HG02610 (cell line): ENCODE measurements around the gene OR2G6.
"Not testable (repeated sequence)": the region's sequence is repeated elsewhere in the genome, so short reads cannot be mapped to it uniquely, and the experiment has no call there.

ENCODE experiments used
- ATAC-seq: cut with Tn5 transposase; IDR thresholded peaks from one replicate; pipeline ENCODE4 v1.9.1; 2021; ENCODE audit warnings: mild to moderate bottlenecking, moderate library complexity; ENCODE audit not compliant: unreplicated experiment

Gene OR2G6

DNA sequence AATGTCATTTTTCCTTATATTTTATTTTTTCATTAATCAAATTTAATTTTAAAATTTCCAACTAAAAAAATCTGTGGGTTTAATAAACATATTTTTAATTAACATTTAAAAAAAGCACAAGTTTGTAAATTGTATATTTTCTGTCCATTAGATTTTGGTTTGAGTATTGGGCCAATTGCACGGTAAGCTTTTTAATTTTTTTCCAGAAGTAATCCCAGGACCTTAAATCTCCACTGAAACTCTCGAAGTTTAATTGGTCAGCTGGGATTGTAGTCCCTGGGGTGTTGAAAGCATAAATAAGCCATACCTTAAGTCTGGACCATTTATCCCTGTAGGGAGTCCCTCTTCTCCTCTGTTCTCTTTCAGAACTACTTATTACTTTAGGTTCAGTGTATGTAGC is at the start of gene OR2G6:
TSS of gene OR2G6 (plus strand) at position 301 of the 400 bp plus-strand sequence. CDS start 13,574 bp downstream, outside the sequence.
- not testable (repeated sequence) for ATAC-seq

GRCh38 chr1:248459117-248459516 is 48.8 kb upstream of the OR2G6 start:
- not testable (repeated sequence) for ATAC-seq

DNA sequence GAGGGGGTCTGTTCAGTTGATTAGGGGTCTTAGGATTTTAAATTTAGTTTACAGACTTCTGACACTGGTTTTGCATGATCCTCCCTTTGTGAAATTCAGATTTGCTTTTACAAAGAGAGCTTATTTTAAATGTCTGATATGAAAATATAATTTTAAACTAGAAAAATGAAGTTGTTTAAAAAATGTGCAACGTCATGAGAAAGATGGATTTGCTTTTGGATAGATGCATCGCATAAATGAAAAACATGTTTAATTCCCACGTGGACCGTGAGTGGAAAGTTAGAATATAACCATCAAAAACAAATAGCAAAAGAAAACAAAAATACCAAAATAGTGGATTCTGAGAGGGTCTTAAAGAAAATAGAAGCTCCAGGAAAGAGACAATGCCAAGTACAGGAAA is 36.7 kb upstream of the OR2G6 start:
- no peak for ATAC-seq

GRCh38 chr1:248472111-248472510 is 35.8 kb upstream of the OR2G6 start:
- ATAC-seq: not testable (repeated sequence)

DNA sequence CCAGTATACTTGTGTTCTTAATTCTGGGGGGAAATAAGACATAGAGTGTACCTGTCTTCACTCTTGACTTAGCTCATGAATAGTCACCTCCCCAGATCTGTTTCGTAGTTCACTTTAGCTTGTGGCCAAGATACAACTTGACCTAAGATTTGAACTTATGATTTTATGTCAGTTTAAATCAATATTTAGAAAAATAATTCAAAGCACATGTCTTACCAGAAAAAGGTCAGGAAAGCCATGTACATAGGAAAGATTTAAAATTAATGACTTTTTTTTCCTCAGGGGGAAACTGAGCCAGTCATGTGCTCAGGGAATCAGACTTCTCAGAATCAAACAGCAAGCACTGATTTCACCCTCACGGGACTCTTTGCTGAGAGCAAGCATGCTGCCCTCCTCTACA is 34.8 kb upstream of the OR2G6 start, which contains the start of gene OR2T3:
TSS of gene OR2T3 (plus strand) at position 301 of the 400 bp plus-strand sequence. CDS start at position 301, 0 bp downstream.
- ATAC-seq: not testable (repeated sequence)

- ATAC-seq: peak; percentile 86
Measured at GRCh38 chr1:248475660-248476059, 32.2 kb upstream of the OR2G6 start.

- ATAC-seq: peak; percentile 81
Measured at GRCh38 chr1:248481686-248482579, 25.9 kb upstream of the OR2G6 start.

DNA sequence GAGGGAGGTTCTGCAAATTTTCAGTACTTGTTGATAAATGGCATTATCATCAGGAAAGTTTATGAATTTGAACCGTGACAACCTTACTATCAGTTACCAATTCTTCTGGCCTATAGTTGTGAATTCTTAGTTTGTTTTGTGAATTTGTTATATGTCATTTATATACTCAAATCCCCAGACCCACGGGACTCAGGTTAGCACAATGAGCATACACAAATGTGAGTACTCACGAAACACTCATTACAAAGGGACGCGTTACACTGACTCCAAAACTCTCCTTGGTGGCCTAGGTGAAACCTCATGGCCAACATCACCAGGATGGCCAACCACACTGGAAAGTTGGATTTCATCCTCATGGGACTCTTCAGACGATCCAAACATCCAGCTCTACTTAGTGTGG is 19.6 kb upstream of the OR2G6 start, which contains the start of gene OR2T5:
TSS of gene OR2T5 (plus strand) at position 301 of the 400 bp plus-strand sequence. CDS start at position 301, 0 bp downstream.
- not testable (repeated sequence) for ATAC-seq

DNA sequence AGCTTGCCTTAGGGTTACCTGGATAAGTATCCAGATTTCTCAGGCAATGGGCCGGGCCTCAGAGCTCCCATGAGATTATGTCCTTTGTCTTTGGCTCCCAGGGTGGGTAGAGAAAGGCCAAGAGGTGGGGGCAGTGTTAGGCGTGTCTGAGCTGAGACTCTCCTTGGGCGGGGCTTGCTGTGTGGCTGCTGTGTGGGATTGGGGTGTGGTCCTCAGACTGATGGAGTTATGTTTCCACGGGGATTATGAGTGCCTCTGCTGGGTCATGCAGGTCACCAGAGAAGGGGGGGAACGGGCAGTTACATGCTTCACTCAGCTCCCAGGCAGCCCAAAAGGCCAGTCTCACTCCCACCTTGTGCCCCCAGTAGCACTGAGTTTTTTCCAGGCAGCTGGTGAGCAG is 11.2 kb upstream of the OR2G6 start:
- ATAC-seq: not testable (repeated sequence)

DNA sequence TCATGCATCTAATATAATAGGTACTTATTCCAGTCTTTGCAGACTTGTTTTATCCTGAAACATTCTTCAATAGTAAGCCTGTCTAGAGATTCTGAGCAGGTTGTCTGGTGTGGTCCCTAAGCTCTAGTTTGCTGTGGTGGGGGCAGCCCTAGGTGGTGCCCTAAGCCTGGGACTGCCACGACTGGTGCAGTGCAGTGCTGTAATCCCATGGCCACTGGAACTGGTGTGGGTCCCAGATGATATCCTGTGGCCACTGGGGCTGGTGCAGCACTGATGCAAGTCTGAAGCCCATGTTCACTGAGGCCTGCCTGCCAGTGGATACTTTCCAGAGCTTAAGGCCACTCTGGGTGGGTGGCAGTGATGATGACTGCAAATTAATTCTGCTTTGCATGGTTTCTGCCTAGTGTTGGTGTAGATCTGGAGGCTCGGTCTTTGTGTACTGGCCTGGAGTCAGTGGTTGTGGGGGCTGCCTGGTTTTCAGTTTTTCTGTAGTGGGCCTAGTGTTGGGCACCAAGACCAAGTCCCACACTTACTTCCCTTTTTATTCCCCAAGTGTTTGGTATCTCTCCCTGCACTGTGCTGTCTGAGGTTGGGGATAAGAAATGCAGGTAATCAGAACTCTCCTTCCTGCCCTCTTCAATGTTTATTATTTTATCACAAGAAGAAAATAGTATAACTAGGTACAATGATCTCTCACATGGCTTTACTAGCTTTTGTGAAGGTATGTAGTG is 7.4 kb upstream of the OR2G6 start:
- ATAC-seq: not testable (repeated sequence)

- ATAC-seq: peak; percentile 53
Measured at GRCh38 chr1:248510217-248510616, 2.3 kb downstream of the OR2G6 start.

DNA sequence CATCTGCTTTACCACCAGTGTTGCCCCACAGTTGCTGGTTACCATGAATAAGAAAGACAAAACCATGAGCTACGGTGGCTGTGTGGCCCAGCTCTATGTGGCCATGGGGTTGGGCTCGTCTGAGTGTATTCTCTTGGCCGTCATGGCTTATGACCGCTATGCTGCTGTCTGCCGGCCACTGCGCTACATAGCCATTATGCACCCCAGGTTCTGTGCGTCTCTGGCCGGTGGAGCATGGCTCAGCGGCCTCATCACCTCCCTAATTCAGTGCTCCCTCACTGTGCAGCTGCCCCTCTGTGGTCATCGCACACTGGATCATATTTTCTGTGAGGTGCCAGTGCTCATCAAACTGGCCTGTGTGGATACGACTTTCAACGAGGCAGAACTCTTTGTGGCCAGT is 14.0 kb downstream of the OR2G6 start:
- ATAC-seq: no peak

GRCh38 chr1:248537449-248537848 is 29.6 kb downstream of the OR2G6 start:
- peak; percentile 63 for ATAC-seq

- not testable (repeated sequence) for ATAC-seq
Measured at GRCh38 chr1:248547383-248547782, 39.5 kb downstream of the OR2G6 start.

DNA sequence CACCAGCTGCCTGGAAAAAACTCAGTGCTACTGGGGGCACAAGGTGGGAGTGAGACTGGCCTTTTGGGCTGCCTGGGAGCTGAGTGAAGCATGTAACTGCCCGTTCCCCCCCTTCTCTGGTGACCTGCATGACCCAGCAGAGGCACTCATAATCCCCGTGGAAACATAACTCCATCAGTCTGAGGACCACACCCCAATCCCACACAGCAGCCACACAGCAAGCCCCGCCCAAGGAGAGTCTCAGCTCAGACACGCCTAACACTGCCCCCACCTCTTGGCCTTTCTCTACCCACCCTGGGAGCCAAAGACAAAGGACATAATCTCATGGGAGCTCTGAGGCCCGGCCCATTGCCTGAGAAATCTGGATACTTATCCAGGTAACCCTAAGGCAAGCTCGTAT is 43.2 kb downstream of the OR2G6 start:
- not testable (repeated sequence) for ATAC-seq

DNA sequence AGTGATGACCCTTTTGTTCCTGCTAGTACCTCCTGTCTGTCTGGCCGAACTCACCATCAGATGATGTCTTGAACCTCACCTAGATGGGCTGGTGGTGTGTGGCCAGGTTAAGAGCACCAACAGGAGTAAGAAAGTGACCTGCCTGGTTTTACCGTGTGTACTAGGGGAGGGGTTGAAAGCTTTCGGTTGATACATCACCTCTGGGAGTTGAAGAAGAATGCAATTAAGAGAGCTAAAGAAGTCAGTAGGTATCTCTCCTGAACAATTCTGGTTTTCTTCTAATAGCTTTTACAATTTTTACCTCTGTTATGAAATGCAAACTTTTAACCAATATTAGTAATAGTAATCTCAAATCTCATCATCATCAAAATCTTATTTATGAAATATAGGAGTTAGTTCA is 54.8 kb downstream of the OR2G6 start, which contains the start of gene OR2T29:
TSS of gene OR2T29 (minus strand) at position 101 of the 400 bp plus-strand sequence. CDS start 3,281 bp downstream, outside the sequence.
- ATAC-seq: not testable (repeated sequence)

GRCh38 chr1:248565530-248566373 is 57.9 kb downstream of the OR2G6 start:
- peak; percentile 83 for ATAC-seq

DNA sequence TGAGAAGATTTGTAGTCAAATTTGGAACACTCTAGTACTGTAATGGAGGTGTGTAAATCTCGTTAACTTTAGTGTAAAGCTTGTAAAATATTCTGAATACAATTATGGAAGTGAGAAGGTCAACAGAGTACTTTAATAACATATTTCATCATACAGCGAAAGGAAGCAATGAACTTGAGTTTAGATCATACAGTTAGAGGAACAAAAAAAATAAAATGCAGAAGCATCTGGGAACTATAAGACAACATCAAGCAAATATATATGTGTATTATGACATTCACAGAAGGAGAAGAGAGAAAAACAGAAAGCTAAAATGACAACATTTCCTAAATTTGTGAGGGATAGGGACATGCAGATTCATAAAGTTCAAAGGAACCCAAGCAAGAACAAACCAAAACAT is 61.2 kb downstream of the OR2G6 start:
- ATAC-seq: not testable (repeated sequence)

GRCh38 chr1:248570811-248571210 is 62.9 kb downstream of the OR2G6 start:
- not testable (repeated sequence) for ATAC-seq

DNA sequence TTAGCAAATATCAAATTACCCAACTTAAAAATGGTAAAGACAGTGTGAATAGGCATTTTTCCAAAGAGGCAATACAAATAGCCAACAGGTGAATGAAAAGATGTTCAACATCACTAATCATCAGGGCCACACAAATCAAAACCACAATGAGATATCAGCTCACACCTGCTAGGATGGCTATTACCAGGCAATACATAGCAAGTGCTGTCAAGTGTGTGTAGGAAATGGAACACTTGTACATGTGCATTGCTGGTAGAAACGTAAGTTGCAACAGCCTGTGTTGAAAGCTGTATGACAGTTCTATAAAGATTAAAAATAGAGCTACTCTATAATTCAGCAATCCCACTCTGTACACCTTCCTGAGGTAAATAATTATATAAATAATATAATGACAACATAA is 64.2 kb downstream of the OR2G6 start:
- peak; percentile 92 for ATAC-seq
